T-cell (primary cell): Measurements from ENCODE around the gene FBP2. TPM values are rescaled to one million over a fixed set of nuclear protein-coding genes. Genes with fewer than 3 reads are reported as not detected.
"Not testable (repeated sequence)": the region's sequence is repeated elsewhere in the genome, so short reads cannot be mapped to it uniquely, and the experiment has no call there.

Source experiments
- ATAC-seq, 4 experiments: fragments of 200-7000 bp in 3 of 4; fragments of 150-1000 bp in 1 of 4; cut with Tn5 transposase; replicated peaks in 1 of 4; 1 replicate in 3 of 4; 2 replicates in 1 of 4; pipeline ENCODE4 v1.10.0; 2021; ENCODE audit warnings: moderate library complexity in 3 of 4, mild to moderate bottlenecking in 2 of 4, moderate number of reproducible peaks in 1 of 4
- CTCF ChIA-PET, 2 donors: fragments of 300-600 bp; sonication (Branson Sonifier 250); formaldehyde crosslinking; loops; one replicate each; lab custom pipeline; 2022; ENCODE audit warnings: antibody characterized with exemption in 2 of 2; lab: Charles Lee
- POLR2A ChIA-PET, 2 donors: fragments of 300-600 bp; sonication (Branson Sonifier 250); formaldehyde crosslinking; loops; one replicate each; lab custom pipeline; 2022; ENCODE audit warnings: antibody characterized with exemption in 2 of 2; lab: Charles Lee
- DNase-seq, 35 experiments: peaks; one replicate each; pipeline versions ENCODE4 v3.0.0 to v3.0.0-alpha.2; 2013 to 2023
- H3K27ac ChIP-seq: one replicate; pipeline ENCODE4 v1.5.1; 2013; ENCODE audit warnings: low read length
- H3K27me3 ChIP-seq, 2 experiments: replicated peaks in 1 of 2; 1 replicate in 1 of 2; 2 replicates in 1 of 2; pipeline versions ENCODE4 v1.6.1 to v1.7.0; 2013; ENCODE audit warnings: low read length in 1 of 2, mixed read lengths in 1 of 2; ENCODE audit not compliant: control insufficient read depth in 2 of 2, insufficient read depth in 2 of 2; ENCODE audit errors: extremely low read depth in 1 of 2
- H3K36me3 ChIP-seq, 2 donors: 1 replicate in 1 of 2; 2 replicates in 1 of 2; pipeline versions ENCODE4 v1.6.1 to v1.7.0; 2013; ENCODE audit warnings: low read length in 1 of 2; ENCODE audit not compliant: control insufficient read depth in 2 of 2, insufficient read depth in 1 of 2; ENCODE audit errors: extremely low read depth in 1 of 2
- H3K4me1 ChIP-seq, 2 experiments: 1 replicate in 1 of 2; 2 replicates in 1 of 2; pipeline versions ENCODE4 v1.6.1 to v1.7.0; 2013; ENCODE audit warnings: low read length in 2 of 2, mixed read lengths in 1 of 2; ENCODE audit not compliant: insufficient read depth in 2 of 2, control insufficient read depth in 1 of 2; ENCODE audit errors: extremely low read depth in 1 of 2
- H3K4me3 ChIP-seq, 2 donors: 1 replicate in 1 of 2; 2 replicates in 1 of 2; pipeline versions ENCODE4 v1.5.1 to v1.7.0; 2013; ENCODE audit warnings: mild to moderate bottlenecking in 2 of 2, low read length in 1 of 2, moderate library complexity in 1 of 2; ENCODE audit not compliant: control insufficient read depth in 1 of 2; ENCODE audit errors: extremely low read depth in 1 of 2
- H3K9me3 ChIP-seq: 2 replicates; pipeline ENCODE4 v1.7.0; 2013
- H3K27ac Mint-ChIP-seq, 2 donors: one replicate each; pipeline ENCODE4 v1.8.0; 2020 to 2021; ENCODE audit warnings: mild to moderate bottlenecking in 2 of 2, mixed read lengths in 2 of 2
- H3K27me3 Mint-ChIP-seq, 2 donors: one replicate each; pipeline ENCODE4 v1.8.0; 2021 to 2022; ENCODE audit warnings: mixed read lengths in 2 of 2
- H3K36me3 Mint-ChIP-seq: one replicate; pipeline ENCODE4 v1.8.0; 2021; ENCODE audit warnings: mixed read lengths
- H3K4me1 Mint-ChIP-seq, 3 donors: one replicate each; pipeline ENCODE4 v1.8.0; 2020 to 2022; ENCODE audit warnings: mixed read lengths in 3 of 3, mild to moderate bottlenecking in 1 of 3
- H3K4me3 Mint-ChIP-seq, 3 donors: one replicate each; pipeline ENCODE4 v1.8.0; 2020 to 2022; ENCODE audit warnings: mild to moderate bottlenecking in 3 of 3, mixed read lengths in 3 of 3, moderate library complexity in 3 of 3
- H3K9me3 Mint-ChIP-seq, 3 donors: one replicate each; pipeline ENCODE4 v1.8.0; 2020 to 2022; ENCODE audit warnings: mixed read lengths in 3 of 3
- WGBS: methylation state at CpG from one replicate; pipeline ENCODE4 v1.1.5; 2013; ENCODE audit warnings: missing lambda C conversion rate; ENCODE audit not compliant: insufficient coverage; 5-methylcytosine and 5-hydroxymethylcytosine counted together
- total RNA-seq, 35 experiments: library from RNA in 6 of 35; stranded (reverse) in 6 of 35; fragments of 120-200 nt in 1 of 35; gene quantifications; one replicate each; pipeline versions ENCODE4 v1.2.1 to v1.2.4 and lab custom pipeline; 2013 to 2026

The FBP2 gene
- total RNA-seq, 5 donors from 2014 or later (not counting 1 experiment from before 2014, with no cell fraction given) = not detected

DNA sequence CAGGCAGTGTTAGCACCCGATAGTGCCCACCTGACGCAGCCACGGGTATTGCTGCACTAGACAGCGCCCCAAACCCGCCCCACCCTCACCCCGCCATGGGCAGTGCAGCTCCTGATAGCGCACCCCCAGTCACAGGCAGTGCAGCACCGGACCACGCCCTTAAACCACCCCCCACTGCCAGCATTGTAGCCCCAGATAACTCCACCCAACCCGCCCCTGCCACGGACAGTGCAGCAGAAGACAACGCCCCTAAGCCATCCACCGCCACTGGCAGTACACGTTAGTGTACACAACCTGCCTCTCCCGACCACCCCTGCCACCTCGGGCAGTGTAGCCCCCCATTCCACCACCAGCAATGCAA, 39.6 kb downstream of the FBP2 start:
- ATAC-seq (no peak), DNase-seq (no peak)
- Histone ChIP-seq H3K4me3 (no peak overlapping the region), H3K9me3 (no peaks in the 10 kb centered on the region), H3K36me3 (no peaks in the 10 kb centered on the region), H3K4me1 (no peaks in the 10 kb centered on the region), H3K27ac (no peak overlapping the region), H3K27me3 (peaks cover 0 to 22% of the 10 kb centered on the region in 2 experiments)
- Mint-ChIP-seq H3K4me3 (no peak overlapping the region), H3K36me3 (no peaks in the 10 kb centered on the region), H3K27ac (no peak overlapping the region), H3K9me3 (no peaks in the 10 kb centered on the region), H3K27me3 (peaks cover 15 to 18% of the 10 kb centered on the region in 2 donors), H3K4me1 (no peaks in the 10 kb centered on the region)
- 81% methylated on average over 16 of the region's 16 CpGs for WGBS
- ChIA-PET POLR2A (interaction anchor here in 1 of 2 donors (0.6 kb wide), 1 partner anchor 23 kb away, joined by 4 read pairs; no protein-coding TSS in a partner anchor), CTCF (no interaction called here)

DNA sequence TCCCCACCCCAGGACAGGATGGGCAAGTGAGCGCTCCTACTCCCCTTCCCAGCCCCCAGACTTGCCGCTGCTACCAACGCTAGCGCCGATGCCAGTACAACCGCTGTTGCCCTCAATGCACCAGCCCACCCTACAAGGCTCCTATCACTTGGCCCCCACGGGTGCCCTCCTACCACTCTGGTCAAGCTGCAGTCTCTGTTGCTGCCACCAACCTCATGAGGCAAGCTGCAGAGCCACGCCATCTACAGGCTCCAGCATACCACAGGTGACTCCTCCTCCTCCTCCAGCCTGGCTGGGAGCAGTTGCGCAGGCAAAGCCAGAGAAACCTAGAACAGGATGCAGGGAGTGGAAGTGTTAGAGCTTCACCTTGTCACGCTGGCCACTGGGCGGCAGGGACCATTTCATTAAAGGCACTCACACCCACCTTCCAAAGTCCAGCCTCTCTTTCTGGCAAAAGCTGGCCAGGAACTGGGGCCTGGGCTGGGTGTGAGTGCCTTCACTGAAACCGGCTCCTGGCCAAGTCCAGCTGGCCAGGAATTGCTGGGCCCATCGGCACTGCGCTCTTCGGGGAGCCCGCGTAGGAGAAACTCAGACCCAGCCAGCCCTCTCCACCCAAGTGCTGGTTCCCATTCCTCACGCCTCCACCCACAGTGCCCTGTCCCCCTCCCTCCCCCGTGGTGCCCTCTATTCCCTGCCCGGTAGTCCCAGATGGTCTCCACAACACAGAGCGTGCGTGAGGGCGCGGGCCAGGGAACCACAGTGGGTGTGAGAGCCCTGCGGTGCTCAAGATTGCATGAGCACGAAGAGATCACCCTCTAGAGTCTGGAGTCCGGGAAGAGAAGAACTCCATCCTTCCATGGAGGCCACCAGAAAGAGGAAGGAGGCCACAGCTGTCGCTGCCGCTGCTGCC, 40.3 kb downstream of the FBP2 start:
- Histone ChIP-seq H3K27ac (no peak overlapping the region), H3K4me3 (no peak overlapping the region), H3K9me3 (no peaks in the 10 kb centered on the region), H3K27me3 (peaks cover 0 to 20% of the 10 kb centered on the region in 2 experiments), H3K4me1 (no peaks in the 10 kb centered on the region), H3K36me3 (no peaks in the 10 kb centered on the region)
- no peaks in the 10 kb centered on the region for H3K9me3 Mint-ChIP-seq
- ChIA-PET CTCF (no interaction called here), POLR2A (no interaction called here)
- DNase-seq (no peak), ATAC-seq (no peak)
- H3K4me1 Mint-ChIP-seq = no peaks in the 10 kb centered on the region
- H3K4me3 Mint-ChIP-seq = no peak overlapping the region
- WGBS = 91% methylated on average over 22 of the region's 29 CpGs
- peaks cover 17 to 18% of the 10 kb centered on the region in 2 donors for H3K27me3 Mint-ChIP-seq
- no peaks in the 10 kb centered on the region for H3K36me3 Mint-ChIP-seq
- no peak overlapping the region for H3K27ac Mint-ChIP-seq

DNA sequence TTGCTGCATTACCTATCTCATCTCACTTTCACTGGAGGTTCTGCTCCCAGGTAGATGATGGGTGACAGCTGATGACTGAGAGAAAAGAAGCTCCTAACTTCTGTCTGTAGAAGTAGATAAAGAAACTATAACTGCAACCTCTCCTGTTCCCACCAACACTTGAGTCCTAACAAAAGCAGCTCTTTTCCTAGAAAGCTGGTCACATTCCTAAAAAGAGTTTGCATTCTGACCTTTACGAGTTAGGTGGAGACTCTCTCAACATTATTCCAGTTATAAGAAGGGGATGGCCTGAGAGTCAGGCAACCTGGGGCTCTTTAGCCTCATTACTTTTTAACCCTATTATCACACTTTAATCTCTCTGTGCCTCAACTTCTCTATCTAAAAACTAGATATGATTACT, 47.7 kb downstream of the FBP2 start:
- H3K27ac ChIP-seq = no peak overlapping the region
- Mint-ChIP-seq H3K4me3 (no peak overlapping the region), H3K4me1 (no peaks in the 10 kb centered on the region), H3K9me3 (no peaks in the 10 kb centered on the region), H3K27me3 (peaks cover 19 to 33% of the 10 kb centered on the region in 2 donors), H3K36me3 (no peaks in the 10 kb centered on the region), H3K27ac (no peak overlapping the region)
- ChIA-PET CTCF (no interaction called here), POLR2A (no interaction called here)
- H3K4me1 ChIP-seq = no peaks in the 10 kb centered on the region
- no peak for DNase-seq
- H3K9me3 ChIP-seq = no peaks in the 10 kb centered on the region
- no peak for ATAC-seq
- no peaks in the 10 kb centered on the region for H3K27me3 ChIP-seq
- no peak overlapping the region for H3K4me3 ChIP-seq
- WGBS = no CpG with 5 or more reads among the region's 1 CpG
- H3K36me3 ChIP-seq = no peaks in the 10 kb centered on the region

DNA sequence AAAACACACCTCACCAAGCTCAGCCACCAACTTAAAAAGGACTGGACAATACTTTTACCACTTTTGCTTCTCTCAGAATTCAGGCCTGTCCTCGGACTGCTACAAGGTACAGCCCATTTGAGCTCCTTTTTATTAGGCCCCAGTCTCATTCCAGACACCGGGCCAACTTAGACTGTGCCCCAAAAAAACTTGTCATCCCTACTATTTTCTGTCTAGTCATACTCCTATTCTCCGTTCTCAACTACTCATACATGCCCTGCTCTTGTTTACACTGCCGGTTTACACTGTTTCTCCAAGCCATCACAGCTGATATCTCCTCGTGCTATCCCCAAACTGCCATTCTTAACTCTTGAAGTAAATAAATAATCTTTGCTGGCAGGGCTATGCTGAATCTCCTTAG, 49.3 kb downstream of the FBP2 start:
- H3K36me3 ChIP-seq, ATAC-seq, CTCF ChIA-PET, H3K4me3 Mint-ChIP-seq, POLR2A ChIA-PET, H3K27ac Mint-ChIP-seq, H3K36me3 Mint-ChIP-seq, H3K4me3 ChIP-seq, H3K4me1 Mint-ChIP-seq, H3K9me3 ChIP-seq, H3K27me3 ChIP-seq, H3K9me3 Mint-ChIP-seq, H3K4me1 ChIP-seq, DNase-seq, H3K27ac ChIP-seq: not testable (repeated sequence)
- WGBS = no CpG with 5 or more reads among the region's 5 CpGs
- H3K27me3 Mint-ChIP-seq = peaks cover 24 to 34% of the 10 kb centered on the region in 2 donors

DNA sequence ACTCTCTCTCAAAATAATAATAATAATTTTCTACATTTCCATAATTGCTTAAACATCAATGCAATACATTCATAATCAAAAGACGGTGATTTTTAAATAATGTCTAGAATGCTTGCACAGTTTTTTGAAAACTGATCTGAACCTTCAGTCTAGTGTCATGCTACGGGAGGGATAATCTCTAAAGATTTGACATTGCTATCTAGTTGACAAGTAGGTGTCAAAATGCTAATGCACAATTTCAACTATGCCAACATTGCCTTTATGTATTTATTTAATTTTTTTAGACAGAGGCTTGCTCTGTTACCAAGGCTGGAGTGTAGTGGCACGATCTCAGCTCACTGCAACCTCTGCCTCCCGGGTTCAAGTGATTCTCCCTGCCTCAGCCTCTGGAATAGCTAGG, 54.7 kb downstream of the FBP2 start:
- H3K4me1 Mint-ChIP-seq = no peaks in the 10 kb centered on the region
- WGBS = 83% methylated on average over 2 of the region's 4 CpGs
- POLR2A ChIA-PET = no interaction called here
- H3K27ac Mint-ChIP-seq = no peak overlapping the region
- peaks cover 13 to 33% of the 10 kb centered on the region in 2 donors for H3K27me3 Mint-ChIP-seq
- H3K36me3 ChIP-seq = no peaks in the 10 kb centered on the region
- no peak overlapping the region for H3K4me3 Mint-ChIP-seq
- no peak overlapping the region for H3K27ac ChIP-seq
- no peaks in the 10 kb centered on the region for H3K9me3 ChIP-seq
- DNase-seq = no peak
- no peak for ATAC-seq
- CTCF ChIA-PET = no interaction called here
- no peaks in the 10 kb centered on the region for H3K36me3 Mint-ChIP-seq
- no peaks in the 10 kb centered on the region for H3K9me3 Mint-ChIP-seq
- H3K27me3 ChIP-seq = peaks cover 0 to 3% of the 10 kb centered on the region in 2 experiments
- H3K4me1 ChIP-seq = no peaks in the 10 kb centered on the region
- H3K4me3 ChIP-seq = no peak overlapping the region

DNA sequence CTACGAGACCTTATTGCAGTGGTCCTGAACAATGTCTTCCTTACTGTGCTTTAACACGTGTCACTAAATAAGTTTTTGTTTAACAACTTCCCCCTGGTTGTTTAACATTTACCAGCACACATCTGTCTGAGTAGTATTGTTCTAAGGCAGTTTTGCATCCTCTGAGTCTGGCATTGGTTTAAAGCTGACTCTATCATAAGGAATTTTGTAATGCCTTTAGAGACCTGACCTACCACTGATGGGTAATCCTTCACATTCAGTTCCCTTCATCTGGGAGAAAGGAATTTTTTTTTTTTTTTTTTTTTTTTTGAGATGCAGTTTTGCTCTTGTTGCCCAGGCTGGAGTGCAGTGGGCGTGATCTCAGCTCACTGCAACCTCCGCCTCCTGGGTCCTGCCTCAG, 58.7 kb downstream of the FBP2 start:
- Histone ChIP-seq H3K27me3 (peaks cover 0 to 3% of the 10 kb centered on the region in 2 experiments), H3K9me3 (no peaks in the 10 kb centered on the region), H3K36me3 (no peaks in the 10 kb centered on the region), H3K4me1 (no peaks in the 10 kb centered on the region), H3K27ac (no peak overlapping the region), H3K4me3 (no peak overlapping the region)
- peaks cover 4 to 31% of the 10 kb centered on the region in 2 donors for H3K27me3 Mint-ChIP-seq
- WGBS = no CpG with 5 or more reads among the region's 4 CpGs
- H3K27ac Mint-ChIP-seq = no peak overlapping the region
- no peaks in the 10 kb centered on the region for H3K9me3 Mint-ChIP-seq
- no peaks in the 10 kb centered on the region for H3K4me1 Mint-ChIP-seq
- no peak overlapping the region for H3K4me3 Mint-ChIP-seq
- CTCF ChIA-PET = no interaction called here
- DNase-seq (no peak), ATAC-seq (no peak)
- POLR2A ChIA-PET = no interaction called here
- no peaks in the 10 kb centered on the region for H3K36me3 Mint-ChIP-seq
